Stimulated activated CD4-positive, alpha-beta T cell treated with anti-CD3 and anti-CD28 coated beads, Interleukin-4, amount 100 ng/mL, for 4 hours (primary cell): ENCODE data around the gene SH3BGR.

ENCODE experiments used
- DNase-seq, 2 experiments: peaks; one replicate each; pipeline ENCODE4 v3.0.0-alpha.2; 2020

The SH3BGR gene

GRCh38 chr21:39461419-39461818, 9.6 kb downstream of the SH3BGR start:
- DNase-seq, result no peak

- DNase-seq, result no peak
Measured at GRCh38 chr21:39463308-39463707, 11.5 kb downstream of the SH3BGR start.

- DNase-seq, result no peak
Measured at GRCh38 chr21:39466584-39466983, 14.8 kb downstream of the SH3BGR start.

GRCh38 chr21:39467746-39468145, 16.0 kb downstream of the SH3BGR start:
- no peak for DNase-seq

- no peak for DNase-seq
Measured at GRCh38 chr21:39468559-39468958, 16.8 kb downstream of the SH3BGR start.

- no peak for DNase-seq
Measured at GRCh38 chr21:39471598-39471997, 19.8 kb downstream of the SH3BGR start.

GRCh38 chr21:39472786-39473185, 21.0 kb downstream of the SH3BGR start:
- DNase-seq, result no peak

- DNase-seq, result no peak
Measured at GRCh38 chr21:39474611-39475010, 22.8 kb downstream of the SH3BGR start.

- DNase-seq, result no peak
Measured at GRCh38 chr21:39479164-39479813, 27.5 kb downstream of the SH3BGR start.

GRCh38 chr21:39479814-39480182, 28.0 kb downstream of the SH3BGR start:
- no peak for DNase-seq

GRCh38 chr21:39480271-39480670, 28.5 kb downstream of the SH3BGR start:
- no peak for DNase-seq

GRCh38 chr21:39481886-39482285, 30.1 kb downstream of the SH3BGR start:
- DNase-seq, result no peak

GRCh38 chr21:39483917-39484316, 32.1 kb downstream of the SH3BGR start:
- no peak for DNase-seq

GRCh38 chr21:39484711-39485276, 33.0 kb downstream of the SH3BGR start:
- DNase-seq, result no peak

GRCh38 chr21:39489380-39489924, 37.7 kb downstream of the SH3BGR start:
- DNase-seq, result no peak

- no peak for DNase-seq
Measured at GRCh38 chr21:39499156-39499555, 47.4 kb downstream of the SH3BGR start.

- no peak for DNase-seq
Measured at GRCh38 chr21:39502631-39503030, 50.9 kb downstream of the SH3BGR start.

GRCh38 chr21:39503123-39503762, 51.5 kb downstream of the SH3BGR start:
- DNase-seq, result no peak

GRCh38 chr21:39504230-39504629, 52.5 kb downstream of the SH3BGR start:
- no peak for DNase-seq

- no peak for DNase-seq
Measured at GRCh38 chr21:39510240-39510639, 58.5 kb downstream of the SH3BGR start.

- no peak for DNase-seq
Measured at GRCh38 chr21:39511102-39511501, 59.3 kb downstream of the SH3BGR start.

GRCh38 chr21:39513735-39514134, 62.0 kb downstream of the SH3BGR start:
- DNase-seq, result no peak

- no peak for DNase-seq
Measured at GRCh38 chr21:39515684-39516472, 64.1 kb downstream of the SH3BGR start.
